Kidney glomerular epithelial cell (primary cell): ENCODE data around the gene NSMCE3.

Experiments used
- DNase-seq: peaks from one replicate; lab custom pipeline; 2025; lab: John Stamatoyannopoulos, UW

The NSMCE3 gene

GRCh38 chr15:29220852-29221251, 48.8 kb downstream of the NSMCE3 start:
- DNase-seq, result no peak

- DNase-seq, result no peak
Measured at GRCh38 chr15:29216955-29217354, 52.7 kb downstream of the NSMCE3 start.
